H1 (cell line): Measurements from ENCODE around the gene CCDC40. TPM values are rescaled to one million over a fixed set of nuclear protein-coding genes. Genes with fewer than 3 reads are reported as not detected.

Experiments used
- CTCF ChIA-PET: fragments of 300-600 bp; sonication (Branson Sonifier 250); formaldehyde crosslinking; loops from one replicate; lab custom pipeline; 2021; ENCODE audit not compliant: partially characterized antibody; lab: Charles Lee
- POLR2A ChIA-PET: fragments of 300-600 bp; sonication (Branson Sonifier 250); formaldehyde crosslinking; loops from one replicate; lab custom pipeline; 2021; ENCODE audit warnings: inconsistent platforms; ENCODE audit not compliant: partially characterized antibody; lab: Charles Lee
- DNase-seq, 2 experiments: peaks; one replicate each; pipeline versions ENCODE4 v3.0.0 to v3.0.0-alpha.2; 2010 to 2022; ENCODE audit warnings: low spot score in 2 of 2, low read depth in 1 of 2, mixed read lengths in 1 of 2
- FAIRE-seq: peaks from 2 replicates; lab custom pipeline; 2011; peaks lifted over from hg19 to GRCh38; lab: Jason Lieb, UNC
- H2AFZ ChIP-seq: 2 replicates; pipeline ENCODE4 v1.8.1; 2012; ENCODE audit warnings: low read length, inconsistent platforms
- H2AK5ac ChIP-seq: 2 replicates; pipeline ENCODE4 v1.6.1; 2013; ENCODE audit warnings: low read depth, low read length
- H2BK120ac ChIP-seq: replicated peaks from 2 replicates; pipeline ENCODE3; 2013; ENCODE audit warnings: low read depth, low read length, inconsistent platforms
- H2BK12ac ChIP-seq: 2 replicates; pipeline ENCODE4 v1.6.1; 2013; ENCODE audit warnings: low read depth, low read length
- H2BK15ac ChIP-seq: 2 replicates; pipeline ENCODE4 v1.6.1; 2013; ENCODE audit warnings: low read length
- H2BK20ac ChIP-seq: 2 replicates; pipeline ENCODE4 v1.6.1; 2013; ENCODE audit warnings: low read length
- H2BK5ac ChIP-seq: 2 replicates; pipeline ENCODE4 v1.6.1; 2013; ENCODE audit warnings: low read depth, low read length
- H3K14ac ChIP-seq: 2 replicates; pipeline ENCODE4 v1.6.1; 2013; ENCODE audit warnings: inconsistent platforms; ENCODE audit not compliant: insufficient read length
- H3K18ac ChIP-seq: 2 replicates; pipeline ENCODE4 v1.6.1; 2013; ENCODE audit warnings: low read length; ENCODE audit errors: extremely low read depth
- H3K23ac ChIP-seq: 2 replicates; pipeline ENCODE4 v1.6.1; 2013; ENCODE audit warnings: inconsistent platforms; ENCODE audit not compliant: insufficient read length
- H3K23me2 ChIP-seq: 2 replicates; pipeline ENCODE4 v1.6.1; 2013; ENCODE audit warnings: low read depth, low read length
- H3K27ac ChIP-seq: 2 replicates; pipeline ENCODE4 v1.6.1; 2011; ENCODE audit warnings: low read depth, low read length, inconsistent platforms
- H3K27me3 ChIP-seq, 4 experiments: replicated peaks in 1 of 4; 1 replicate in 1 of 4; 2 replicates in 3 of 4; pipeline versions ENCODE4 v1.6.1 to v1.8.1; 2011 to 2013; ENCODE audit warnings: low read length in 3 of 4, mild to moderate bottlenecking in 3 of 4, inconsistent platforms in 2 of 4, mixed read lengths in 2 of 4, moderate library complexity in 1 of 4; ENCODE audit not compliant: control insufficient read depth in 3 of 4, insufficient read depth in 3 of 4; ENCODE audit errors: extremely low read depth in 1 of 4
- H3K36me3 ChIP-seq, 4 experiments: 2 replicates each; pipeline versions ENCODE4 v1.6.1 to v1.8.1; 2011 to 2013; ENCODE audit warnings: mild to moderate bottlenecking in 4 of 4, low read length in 3 of 4, moderate library complexity in 2 of 4, control low read depth in 1 of 4, inconsistent platforms in 1 of 4; ENCODE audit not compliant: insufficient read depth in 4 of 4, control insufficient read depth in 2 of 4
- H3K4ac ChIP-seq: replicated peaks from 2 replicates; pipeline ENCODE3; 2013; ENCODE audit warnings: low read length, low read depth, mixed read lengths, inconsistent platforms; ENCODE audit not compliant: insufficient read length
- H3K4me1 ChIP-seq, 4 experiments: replicated peaks in 1 of 4; 1 replicate in 1 of 4; 2 replicates in 3 of 4; pipeline versions ENCODE4 v1.6.1 to v1.8.1; 2011 to 2013; ENCODE audit warnings: low read length in 3 of 4, inconsistent platforms in 2 of 4, mixed read lengths in 1 of 4; ENCODE audit not compliant: insufficient read depth in 4 of 4, control insufficient read depth in 3 of 4
- H3K4me2 ChIP-seq, 2 experiments: 2 replicates each; pipeline versions ENCODE4 v1.6.1 to v1.8.1; 2011 to 2013; ENCODE audit warnings: low read depth in 2 of 2, low read length in 2 of 2, control low read depth in 1 of 2, inconsistent platforms in 1 of 2, mild to moderate bottlenecking in 1 of 2; ENCODE audit not compliant: insufficient read depth in 1 of 2
- H3K4me3 ChIP-seq, 4 experiments: fragments of 200-600, 300-600 bp in 1 of 4; sonication (generic), shearing (Covaris generic), sonication (Bioruptor Twin) in 1 of 4; 2 replicates each; pipeline versions ENCODE4 v1.5.1 to v1.8.1; 2011 to 2016; ENCODE audit warnings: low read length in 4 of 4, low read depth in 3 of 4, control low read depth in 2 of 4, inconsistent platforms in 2 of 4, mild to moderate bottlenecking in 2 of 4, mixed read lengths in 1 of 4, moderate library complexity in 1 of 4; ENCODE audit not compliant: insufficient read depth in 2 of 4; ENCODE audit errors: extremely low read depth in 1 of 4
- H3K56ac ChIP-seq: replicated peaks from 2 replicates; pipeline ENCODE3; 2013; ENCODE audit warnings: low read depth, mild to moderate bottlenecking, mixed read lengths, low read length, inconsistent platforms; ENCODE audit not compliant: insufficient read length
- H3K79me1 ChIP-seq: 2 replicates; pipeline ENCODE4 v1.6.1; 2013; ENCODE audit warnings: low read depth, low read length, control low read depth
- H3K79me2 ChIP-seq, 2 experiments: 2 replicates each; pipeline versions ENCODE4 v1.6.1 to v1.8.1; 2012 to 2013; ENCODE audit warnings: low read length in 2 of 2, mild to moderate bottlenecking in 2 of 2, inconsistent platforms in 1 of 2; ENCODE audit not compliant: insufficient read depth in 2 of 2, control insufficient read depth in 1 of 2
- H3K9ac ChIP-seq, 4 experiments: replicated peaks in 1 of 4; 1 replicate in 1 of 4; 2 replicates in 3 of 4; pipeline versions ENCODE4 v1.6.1 to v1.8.1; 2011 to 2013; ENCODE audit warnings: low read depth in 3 of 4, low read length in 3 of 4, control low read depth in 2 of 4, mild to moderate bottlenecking in 2 of 4, moderate library complexity in 2 of 4, inconsistent platforms in 1 of 4; ENCODE audit errors: extremely low read depth in 1 of 4
- H3K9me3 ChIP-seq, 2 experiments: 2 replicates each; pipeline versions ENCODE4 v1.6.1 to v1.8.1; 2012 to 2013; ENCODE audit warnings: mild to moderate bottlenecking in 2 of 2, moderate library complexity in 2 of 2, control low read depth in 1 of 2, inconsistent platforms in 1 of 2, low read depth in 1 of 2, low read length in 1 of 2, mixed read lengths in 1 of 2; ENCODE audit not compliant: insufficient read depth in 2 of 2
- H4K20me1 ChIP-seq, 2 experiments: replicated peaks in 1 of 2; 2 replicates each; pipeline versions ENCODE3 to v1.8.1; 2011 to 2013; ENCODE audit warnings: inconsistent platforms in 2 of 2, low read length in 2 of 2, mild to moderate bottlenecking in 1 of 2; ENCODE audit not compliant: insufficient read depth in 2 of 2, control insufficient read depth in 1 of 2
- H4K5ac ChIP-seq: 2 replicates; pipeline ENCODE4 v1.6.1; 2013; ENCODE audit warnings: low read length, low read depth, mixed read lengths, inconsistent platforms; ENCODE audit not compliant: insufficient read length
- H4K8ac ChIP-seq: 2 replicates; pipeline ENCODE4 v1.8.0; 2013; ENCODE audit warnings: mild to moderate bottlenecking, moderate library complexity, low read length, inconsistent platforms; ENCODE audit not compliant: insufficient read depth; ENCODE audit errors: extremely low read depth
- H4K91ac ChIP-seq: replicated peaks from 2 replicates; pipeline ENCODE3; 2013; ENCODE audit warnings: low read length, mixed read lengths, inconsistent platforms; ENCODE audit not compliant: insufficient read length
- ASH2L ChIP-seq: fragments of 200-600, 300-600 bp; sonication (generic); IDR thresholded peaks from one replicate; pipeline ENCODE4 v1.7.1; 2017; ENCODE audit warnings: low read length
- CBX5 ChIP-seq: fragments of 300-800, 300-1000 bp; sonication (generic); IDR thresholded peaks from 2 replicates; pipeline ENCODE4 v1.7.1; 2016; ENCODE audit warnings: antibody characterized with exemption, low read length, low read depth
- CHD1 ChIP-seq: IDR thresholded peaks from 2 replicates; pipeline ENCODE4 v1.6.1; 2012; ENCODE audit warnings: low read depth, low read length, improper control_type of control experiment
- EGR1 ChIP-seq: IDR thresholded peaks from 2 replicates; pipeline ENCODE4 v1.6.1; 2011; ENCODE audit warnings: low read depth, low read length, borderline replicate concordance
- JUN ChIP-seq: IDR thresholded peaks from 2 replicates; pipeline ENCODE4 v1.6.1; 2011; ENCODE audit warnings: low read depth, mild to moderate bottlenecking, improper control_type of control experiment, low read length
- KDM1A ChIP-seq: fragments of 200-600, 300-600 bp; sonication (generic); IDR thresholded peaks from 2 replicates; pipeline ENCODE4 v1.7.1; 2016; ENCODE audit warnings: mild to moderate bottlenecking, low read length, borderline replicate concordance
- KDM5A ChIP-seq: fragments of 200-600 bp; IDR thresholded peaks from 2 replicates; pipeline ENCODE4 v1.7.1; 2012; ENCODE audit warnings: mild to moderate bottlenecking, low read length, inconsistent platforms, mixed read lengths
- POLR2A ChIP-seq, 2 experiments: IDR thresholded peaks; 1 replicate in 1 of 2; 2 replicates in 1 of 2; pipeline ENCODE4 v1.6.1; 2011; ENCODE audit warnings: low read depth in 2 of 2, low read length in 2 of 2, mild to moderate bottlenecking in 2 of 2; ENCODE audit errors: control extremely low read depth in 1 of 2
- TEAD4 ChIP-seq: IDR thresholded peaks from 2 replicates; pipeline ENCODE4 v1.6.1; 2012; ENCODE audit warnings: low read depth, low read length, inconsistent platforms, mixed read lengths
- WGBS, 2 experiments: shearing (Covaris generic) in 1 of 2; methylation state at CpG; one replicate each; pipeline versions ENCODE4 v1.1.6 to v1.1.7; 2013 to 2015; ENCODE audit warnings: low lambda C conversion rate in 2 of 2, mixed read lengths in 2 of 2, inconsistent platforms in 1 of 2, low coverage in 1 of 2, missing lambda C conversion rate in 1 of 2; ENCODE audit not compliant: insufficient replicate concordance in 2 of 2, insufficient coverage in 1 of 2, insufficient read length in 1 of 2; ENCODE audit errors: extremely low coverage in 1 of 2, missing lambda C conversion rate in 1 of 2; 5-methylcytosine and 5-hydroxymethylcytosine counted together
- polyA plus RNA-seq, 7 experiments: library from polyadenylated mRNA; depleted of rRNA in 3 of 7; stranded (reverse) in 5 of 7; unstranded in 2 of 7; fragments of >200 nt in 5 of 7; fragments of 200-250 nt in 2 of 7; gene quantifications; 1 replicate in 5 of 7; 2 replicates in 1 of 7; 4 replicates in 1 of 7; pipeline versions ENCODE4 v1.2.1 to v1.2.3, GENCODE V29; 2011 to 2013; ENCODE audit warnings: missing spikeins in 2 of 7, mixed read lengths in 2 of 7
- total RNA-seq: library from RNA; stranded (reverse); fragmentation: NEBNext Ultra II Directional; extraction: Animal tissue kit (Norgen Biotek cat#: 25700); gene quantifications from 2 replicates; pipeline ENCODE4 v1.2.1, GENCODE V29; 2021
- TF ChIP-seq, protein P1 (sequence below): IDR thresholded peaks from 2 replicates; pipeline ENCODE4 v1.6.1; 2012; ENCODE audit warnings: inconsistent platforms
- TF ChIP-seq, protein P2 (sequence below), 3 experiments: IDR thresholded peaks; 1 replicate in 2 of 3; 2 replicates in 1 of 3; pipeline versions ENCODE4 v1.5.1 to v1.6.1; 2011; ENCODE audit warnings: low read length in 3 of 3, mild to moderate bottlenecking in 3 of 3, inconsistent platforms in 2 of 3, low read depth in 1 of 3, moderate library complexity in 1 of 3; ENCODE audit not compliant: insufficient read depth in 1 of 3; ENCODE audit errors: control extremely low read depth in 1 of 3

The CCDC40 gene
- total and polyA plus RNA-seq, 2 of the 8 experiments (the other 6 are each of a cell fraction or from before 2014, with no cell fraction given), result 4.1 to 11.5 TPM

DNA sequence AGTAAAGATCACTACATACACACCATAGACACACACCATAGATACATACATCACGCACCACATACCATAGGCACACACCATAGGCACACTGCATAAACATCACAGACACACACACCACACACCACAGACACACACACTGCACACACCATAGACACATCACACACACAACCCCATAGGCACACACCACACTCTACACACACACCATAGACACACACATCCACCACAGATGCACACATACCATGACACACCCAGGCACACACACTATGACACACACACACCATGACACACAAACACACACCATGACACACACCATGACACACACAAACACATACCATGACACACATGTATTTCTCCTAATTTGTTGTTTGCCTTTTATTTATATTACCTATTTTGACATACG, 14.8 kb upstream of the CCDC40 start:
- DNase-seq (no peak), FAIRE-seq (no peak)
- Histone ChIP-seq H3K79me1 (peaks cover 24% of the 10 kb centered on the region), H3K4me2 (no peak overlapping the region), H3K79me2 (peaks cover 14 to 73% of the 10 kb centered on the region in 2 experiments), H3K9me3 (no peaks in the 10 kb centered on the region), H3K36me3 (no peaks in the 10 kb centered on the region; a peak in 1 of 8 replicates), H3K4me3 (no peak overlapping the region), H4K8ac (no peak overlapping the region), H2BK15ac (no peak overlapping the region), H3K23ac (no peak overlapping the region), H2BK20ac (no peak overlapping the region), H3K56ac (no peak overlapping the region), H4K91ac (no peak overlapping the region), H3K9ac (peak overlapping the region in 1 of 4 experiments; percentile 54; a peak in 2 of 7 replicates), H2BK5ac (peak overlapping the region; percentile 73; the same call in 1 of the 2 replicates), H3K23me2 (peaks cover 14% of the 10 kb centered on the region), H3K27ac (no peak overlapping the region), H3K4ac (no peak overlapping the region), H3K4me1 (peaks cover 0 to 5% (median 0%) of the 10 kb centered on the region in 4 experiments; a peak in 5 of 7 replicates), H3K14ac (no peak overlapping the region), H2AK5ac (peak overlapping the region; percentile 98; the same call in 1 of the 2 replicates), H4K20me1 (peaks cover 19 to 34% of the 10 kb centered on the region in 2 experiments), H2BK120ac (no peak overlapping the region), H3K27me3 (no peaks in the 10 kb centered on the region; a peak in 1 of 7 replicates), H4K5ac (no peak overlapping the region), H2AFZ (no peak overlapping the region), H2BK12ac (peak overlapping the region; percentile 45; the same call in 1 of the 2 replicates), H3K18ac (no peak overlapping the region)
- POLR2A ChIA-PET, result interaction anchor here (1.2 to 4.7 kb wide), 4 partner anchors 9 to 28 kb away, joined by 3 to 34 read pairs (median 14); no protein-coding TSS in a partner anchor
- 87% methylated on average over 2 of the region's 2 CpGs; no CpG with 5 or more reads in 1 of the 2 experiments for WGBS, 2 experiments
- CTCF ChIA-PET, result interaction anchor here (0.9 to 3.9 kb wide), 5 partner anchors 11 to 231 kb away, joined by 3 to 18 read pairs (median 3); no protein-coding TSS in a partner anchor
- TF ChIP-seq, protein P1, sequence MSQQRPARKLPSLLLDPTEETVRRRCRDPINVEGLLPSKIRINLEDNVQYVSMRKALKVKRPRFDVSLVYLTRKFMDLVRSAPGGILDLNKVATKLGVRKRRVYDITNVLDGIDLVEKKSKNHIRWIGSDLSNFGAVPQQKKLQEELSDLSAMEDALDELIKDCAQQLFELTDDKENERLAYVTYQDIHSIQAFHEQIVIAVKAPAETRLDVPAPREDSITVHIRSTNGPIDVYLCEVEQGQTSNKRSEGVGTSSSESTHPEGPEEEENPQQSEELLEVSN, result no peak
- TF ChIP-seq CHD1 (no peak), CBX5 (no peak), KDM5A (no peak), KDM1A (no peak), EGR1 (no peak), POLR2A (IDR thresholded peaks at IDR 0.05; ENCODE audit: control extremely low read depth in 1 of 2, low read depth in 2 of 2, low read length in 2 of 2) (no peak), JUN (no peak), TEAD4 (no peak), ASH2L (no peak)
- TF ChIP-seq, protein P2, sequence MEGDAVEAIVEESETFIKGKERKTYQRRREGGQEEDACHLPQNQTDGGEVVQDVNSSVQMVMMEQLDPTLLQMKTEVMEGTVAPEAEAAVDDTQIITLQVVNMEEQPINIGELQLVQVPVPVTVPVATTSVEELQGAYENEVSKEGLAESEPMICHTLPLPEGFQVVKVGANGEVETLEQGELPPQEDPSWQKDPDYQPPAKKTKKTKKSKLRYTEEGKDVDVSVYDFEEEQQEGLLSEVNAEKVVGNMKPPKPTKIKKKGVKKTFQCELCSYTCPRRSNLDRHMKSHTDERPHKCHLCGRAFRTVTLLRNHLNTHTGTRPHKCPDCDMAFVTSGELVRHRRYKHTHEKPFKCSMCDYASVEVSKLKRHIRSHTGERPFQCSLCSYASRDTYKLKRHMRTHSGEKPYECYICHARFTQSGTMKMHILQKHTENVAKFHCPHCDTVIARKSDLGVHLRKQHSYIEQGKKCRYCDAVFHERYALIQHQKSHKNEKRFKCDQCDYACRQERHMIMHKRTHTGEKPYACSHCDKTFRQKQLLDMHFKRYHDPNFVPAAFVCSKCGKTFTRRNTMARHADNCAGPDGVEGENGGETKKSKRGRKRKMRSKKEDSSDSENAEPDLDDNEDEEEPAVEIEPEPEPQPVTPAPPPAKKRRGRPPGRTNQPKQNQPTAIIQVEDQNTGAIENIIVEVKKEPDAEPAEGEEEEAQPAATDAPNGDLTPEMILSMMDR (IDR thresholded peaks at IDR 0.05; ENCODE audit: control extremely low read depth in 1 of 3, insufficient read depth in 1 of 3, low read depth in 1 of 3, low read length in 3 of 3), result no peak
